NCI-H1694 treated with DMSO at 0.1 percent for 48 hours (cell line): ENCODE data around the gene HLA-DRB5.
"Not testable (repeated sequence)": the region's sequence is repeated elsewhere in the genome, so short reads cannot be mapped to it uniquely, and the experiment has no call there.

ENCODE experiments used
- DNase-seq: peaks from one replicate; lab custom pipeline; 2025; lab: John Stamatoyannopoulos, UW

The HLA-DRB5 gene

GRCh38 chr6:32529697-32530430, at the start of gene HLA-DRB5:
HLA-DRB5 (minus strand) TSS chr6:32530287; CDS start chr6:32530224, 63 bp downstream.
- no peak for DNase-seq

- no peak for DNase-seq
Measured at GRCh38 chr6:32578962-32579361, 48.9 kb upstream of the HLA-DRB5 start.

- not testable (repeated sequence) for DNase-seq
Measured at GRCh38 chr6:32577493-32577892, 47.4 kb upstream of the HLA-DRB5 start.

- DNase-seq: no peak
Measured at GRCh38 chr6:32576250-32576649, 46.2 kb upstream of the HLA-DRB5 start.

GRCh38 chr6:32570363-32570905, 40.3 kb upstream of the HLA-DRB5 start:
- no peak for DNase-seq

GRCh38 chr6:32568561-32568960, 38.5 kb upstream of the HLA-DRB5 start:
- no peak for DNase-seq

- DNase-seq: no peak
Measured at GRCh38 chr6:32566957-32567356, 36.9 kb upstream of the HLA-DRB5 start.

GRCh38 chr6:32565511-32565910, 35.4 kb upstream of the HLA-DRB5 start:
- no peak for DNase-seq

GRCh38 chr6:32562940-32563339, 32.9 kb upstream of the HLA-DRB5 start:
- no peak for DNase-seq

- DNase-seq: no peak
Measured at GRCh38 chr6:32559747-32560146, 29.7 kb upstream of the HLA-DRB5 start.

GRCh38 chr6:32558426-32559057, 28.5 kb upstream of the HLA-DRB5 start:
- DNase-seq: no peak

- no peak for DNase-seq
Measured at GRCh38 chr6:32554116-32554965, 24.3 kb upstream of the HLA-DRB5 start.

GRCh38 chr6:32553037-32553742, 23.1 kb upstream of the HLA-DRB5 start:
- DNase-seq: no peak

- DNase-seq: no peak
Measured at GRCh38 chr6:32551410-32551809, 21.3 kb upstream of the HLA-DRB5 start.

- DNase-seq: no peak
Measured at GRCh38 chr6:32539839-32540238, 9.8 kb upstream of the HLA-DRB5 start.

- DNase-seq: not testable (repeated sequence)
Measured at GRCh38 chr6:32530431-32530793, 325 bp upstream of the HLA-DRB5 start.

GRCh38 chr6:32522302-32523047, 7.6 kb downstream of the HLA-DRB5 start:
- DNase-seq: no peak

GRCh38 chr6:32519910-32520258, 10.2 kb downstream of the HLA-DRB5 start:
- DNase-seq: no peak

- DNase-seq: no peak
Measured at GRCh38 chr6:32519118-32519909, 10.8 kb downstream of the HLA-DRB5 start.

- DNase-seq: no peak
Measured at GRCh38 chr6:32517654-32518445, 12.2 kb downstream of the HLA-DRB5 start.
